Activated CD4-positive, CD25-positive, alpha-beta regulatory T cell (primary cell): ENCODE data around the gene DAAM2.

ENCODE experiments used
- DNase-seq, 4 experiments: peaks; one replicate each; lab custom pipeline; 2025; lab: John Stamatoyannopoulos, UW

The DAAM2 gene

GRCh38 chr6:39848171-39848570 lies 56.0 kb downstream of the DAAM2 start:
- no peak for DNase-seq

GRCh38 chr6:39849228-39849627 lies 57.1 kb downstream of the DAAM2 start:
- no peak for DNase-seq

- no peak for DNase-seq
Measured at GRCh38 chr6:39849764-39850163, 57.6 kb downstream of the DAAM2 start.

- DNase-seq = no peak
Measured at GRCh38 chr6:39850736-39851297, 58.6 kb downstream of the DAAM2 start.

GRCh38 chr6:39851331-39851730 lies 59.2 kb downstream of the DAAM2 start:
- no peak for DNase-seq

- DNase-seq = no peak
Measured at GRCh38 chr6:39852324-39852723, 60.1 kb downstream of the DAAM2 start.

- DNase-seq = no peak
Measured at GRCh38 chr6:39853604-39854003, 61.4 kb downstream of the DAAM2 start.

- DNase-seq = no peak
Measured at GRCh38 chr6:39855356-39855995, 63.3 kb downstream of the DAAM2 start.

GRCh38 chr6:39859025-39859424 lies 66.8 kb downstream of the DAAM2 start:
- DNase-seq = no peak

GRCh38 chr6:39861663-39862062 lies 69.5 kb downstream of the DAAM2 start:
- DNase-seq = no peak

GRCh38 chr6:39865011-39865888 lies 73.1 kb downstream of the DAAM2 start:
- DNase-seq = peak; percentile 2 to 28 (median 13)

- no peak for DNase-seq
Measured at GRCh38 chr6:39867592-39867991, 75.4 kb downstream of the DAAM2 start.

- no peak for DNase-seq
Measured at GRCh38 chr6:39870950-39871349, 78.8 kb downstream of the DAAM2 start.

- no peak for DNase-seq
Measured at GRCh38 chr6:39873439-39873838, 81.3 kb downstream of the DAAM2 start.

GRCh38 chr6:39876111-39876510 lies 83.9 kb downstream of the DAAM2 start:
- no peak for DNase-seq

GRCh38 chr6:39876826-39877225 lies 84.7 kb downstream of the DAAM2 start:
- no peak for DNase-seq

GRCh38 chr6:39879535-39879934 lies 87.4 kb downstream of the DAAM2 start:
- DNase-seq = no peak

- DNase-seq = no peak
Measured at GRCh38 chr6:39880594-39880993, 88.4 kb downstream of the DAAM2 start.

- DNase-seq = no peak
Measured at GRCh38 chr6:39881851-39882530, 89.8 kb downstream of the DAAM2 start.

GRCh38 chr6:39882531-39882899 lies 90.3 kb downstream of the DAAM2 start:
- DNase-seq = no peak

- DNase-seq = no peak
Measured at GRCh38 chr6:39884696-39885095, 92.5 kb downstream of the DAAM2 start.

- no peak for DNase-seq
Measured at GRCh38 chr6:39885691-39886090, 93.5 kb downstream of the DAAM2 start.

- no peak for DNase-seq
Measured at GRCh38 chr6:39886871-39887270, 94.7 kb downstream of the DAAM2 start.
